GM12878 (cell line): Measurements from ENCODE around the gene TRMT13. TPM values are rescaled to one million over a fixed set of nuclear protein-coding genes. Genes with fewer than 3 reads are reported as not detected.

ENCODE experiments used
- ATAC-seq: fragments of 200-7000 bp; cut with Tn5 transposase; 3 replicates; pipeline ENCODE4 v1.9.1; 2020; ENCODE audit warnings: mild to moderate bottlenecking, moderate library complexity
- BruUV-seq: library from RNA; stranded (reverse); fragments of 400-500 nt; replicated peaks from 2 replicates; lab custom pipeline; 2021; lab: Mats Ljungman, UMichigan
- CTCF ChIA-PET: fragments of 300-600 bp; sonication (Branson Sonifier 250); formaldehyde crosslinking; extraction: SDS; loops from one replicate; lab custom pipeline; 2021; ENCODE audit warnings: inconsistent platforms; lab: Yijun Ruan, JAX
- POLR2A ChIA-PET: fragments of 350-600 bp; formaldehyde crosslinking; extraction: SDS; loops from one replicate; lab custom pipeline; 2021; ENCODE audit warnings: inconsistent platforms; lab: Charles Lee
- RAD21 ChIA-PET: fragments of 300-600 bp; sonication (Branson Sonifier 250); formaldehyde crosslinking; loops from one replicate; lab custom pipeline; 2023; ENCODE audit warnings: antibody characterized with exemption; ENCODE audit not compliant: unreplicated experiment; lab: Charles Lee
- SMC1A ChIA-PET: fragments of 300-600 bp; sonication (Branson Sonifier 250); formaldehyde crosslinking; loops from one replicate; lab custom pipeline; 2023; ENCODE audit not compliant: unreplicated experiment, uncharacterized antibody; lab: Charles Lee
- DNase-seq: peaks from one replicate; pipeline ENCODE4 v3.0.0-alpha.2; 2011; ENCODE audit warnings: low read depth, low spot score
- FAIRE-seq: peaks from 3 replicates; lab custom pipeline; 2011; peaks lifted over from hg19 to GRCh38; lab: Jason Lieb, UNC
- H2AFZ ChIP-seq: 2 replicates; pipeline ENCODE4 v1.6.0; 2011; ENCODE audit warnings: low read depth, low read length, control low read depth; ENCODE audit not compliant: control insufficient read depth
- H3K27ac ChIP-seq: 2 replicates; pipeline ENCODE4 v1.5.1; 2011; ENCODE audit warnings: control low read depth; ENCODE audit not compliant: control insufficient read depth, insufficient read depth
- H3K27me3 ChIP-seq, 2 experiments: replicated peaks in 1 of 2; 2 replicates each; pipeline versions ENCODE4 v1.6.0 to v1.6.1; 2011; ENCODE audit warnings: low read length in 1 of 2; ENCODE audit not compliant: control insufficient read depth in 2 of 2, insufficient read depth in 2 of 2
- H3K36me3 ChIP-seq, 2 experiments: 2 replicates each; pipeline ENCODE4 v1.5.1; 2011; ENCODE audit warnings: low read length in 1 of 2; ENCODE audit not compliant: control insufficient read depth in 2 of 2, insufficient read depth in 2 of 2
- H3K4me1 ChIP-seq: 2 replicates; pipeline ENCODE4 v1.6.1; 2011; ENCODE audit warnings: mild to moderate bottlenecking, low read length, moderate library complexity, mixed read lengths; ENCODE audit not compliant: control insufficient read depth, insufficient read depth
- H3K4me2 ChIP-seq: 2 replicates; pipeline ENCODE4 v1.6.0; 2011; ENCODE audit warnings: control low read depth; ENCODE audit not compliant: control insufficient read depth, insufficient read depth
- H3K4me3 ChIP-seq: fragments of 200-600 bp; sonication (generic); 2 replicates; pipeline ENCODE4 v1.5.1; 2016
- H3K79me2 ChIP-seq: 2 replicates; pipeline ENCODE4 v1.6.0; 2011; ENCODE audit warnings: low read length; ENCODE audit not compliant: control insufficient read depth, insufficient read depth
- H3K9ac ChIP-seq: 2 replicates; pipeline ENCODE4 v1.8.0; 2011; ENCODE audit warnings: low read length, control low read depth, mixed read lengths; ENCODE audit not compliant: control insufficient read depth, insufficient read depth
- H3K9me3 ChIP-seq: replicated peaks from 3 replicates; pipeline ENCODE4 v1.5.1; 2011; ENCODE audit warnings: mild to moderate bottlenecking, low read length; ENCODE audit not compliant: control insufficient read depth, insufficient read depth
- H4K20me1 ChIP-seq: 2 replicates; pipeline ENCODE4 v1.6.0; 2011; ENCODE audit not compliant: control insufficient read depth, insufficient read depth
- ASH2L ChIP-seq: fragments of 300-600, 200-600 bp; sonication (generic); IDR thresholded peaks from 2 replicates; pipeline ENCODE4 v1.6.1; 2017; ENCODE audit warnings: low read depth, mild to moderate bottlenecking, borderline replicate concordance
- CHD2 ChIP-seq: IDR thresholded peaks from 2 replicates; pipeline ENCODE4 v1.6.1; 2011; ENCODE audit warnings: low read depth, low read length, improper control_type of control experiment, borderline replicate concordance
- GABPA ChIP-seq: IDR thresholded peaks from 2 replicates; pipeline ENCODE4 v1.6.1; 2014; ENCODE audit warnings: antibody characterized with exemption, low read depth, mild to moderate bottlenecking, inconsistent platforms
- MYB ChIP-seq: fragments of 150-350 bp; IDR thresholded peaks from 2 replicates; pipeline ENCODE4 v1.6.1; 2014; ENCODE audit warnings: mild to moderate bottlenecking, low read depth, low read length, borderline replicate concordance
- PRDM15 ChIP-seq: fragments of 450-650 bp; formaldehyde crosslinking; IDR thresholded peaks from 2 replicates; pipeline ENCODE4 v1.4.0; 2020; ENCODE audit warnings: mild to moderate bottlenecking, moderate library complexity
- ZNF207 ChIP-seq: fragments of 450-650 bp; IDR thresholded peaks from 2 replicates; pipeline ENCODE4 v1.6.1; 2014; ENCODE audit warnings: antibody characterized with exemption, mild to moderate bottlenecking, borderline replicate concordance
- WGBS: methylation state at CpG from one replicate; pipeline ENCODE4 v1.1.6; 2016; ENCODE audit warnings: low lambda C conversion rate; ENCODE audit not compliant: insufficient replicate concordance, insufficient coverage; ENCODE audit errors: missing lambda C conversion rate; 5-methylcytosine and 5-hydroxymethylcytosine counted together
- in situ Hi-C: fragments of 300-500 bp; cut with MboI; formaldehyde crosslinking; loops from 9 replicates; pipeline ENCODE4 v1.14.3; 2018; ENCODE audit warnings: mixed read lengths
- intact Hi-C: fragments of 100-400 bp; cut with micrococcal nuclease; formaldehyde crosslinking; loops from one replicate; pipeline ENCODE4 v1.14.2; 2022; ENCODE audit not compliant: unreplicated experiment
- polyA plus RNA-seq, 11 experiments: library from polyadenylated mRNA; depleted of rRNA in 4 of 11; unstranded in 6 of 11; stranded (reverse) in 5 of 11; fragments of >200 nt; fragmentation: Nextera tagmentation in 4 of 11; fragmentation: Illumina TruSeq in 1 of 11; extraction: Ambion mirVana in 4 of 11; extraction: Trizol in 1 of 11; gene quantifications; 1 replicate in 1 of 11; 2 replicates in 10 of 11; pipeline versions ENCODE4 v1.2.1 to v1.2.3, GENCODE V29; 2011 to 2016; ENCODE audit warnings: inconsistent platforms in 2 of 11, missing spikeins in 2 of 11, low read depth in 1 of 11
- total RNA-seq, 4 experiments: library from RNA; depleted of rRNA in 3 of 4; stranded (reverse); fragments of >200 nt in 3 of 4; fragmentation: Illumina TruSeq in 1 of 4; extraction: Trizol in 1 of 4; gene quantifications; 2 replicates each; pipeline versions ENCODE4 v1.2.1 to v1.2.3, GENCODE V29; 2013 to 2021
- TF ChIP-seq, protein P1 (sequence below): IDR thresholded peaks from 2 replicates; pipeline ENCODE4 v1.6.1; 2011; ENCODE audit warnings: low read depth, low read length, improper control_type of control experiment, borderline replicate concordance

The TRMT13 gene
- total and polyA plus RNA-seq, 10 of the 15 experiments (the other 5 are each of a cell fraction or from before 2014, with no cell fraction given): 13.7 to 26.6 (median 21.9) TPM

- CTCF ChIA-PET: interaction anchor here (0.6 to 0.7 kb wide), 2 partner anchors 15 to 20 kb away, joined by 3 read pairs; no protein-coding TSS in a partner anchor
- 82% methylated on average over 8 of the region's 8 CpGs for WGBS
- Histone ChIP-seq H3K9me3 (no peaks in the 10 kb centered on the region), H3K27me3 (no peaks in the 10 kb centered on the region), H3K79me2 (peaks cover 74% of the 10 kb centered on the region), H3K4me1 (peaks cover 11% of the 10 kb centered on the region), H3K4me2 (peak overlapping the region; percentile 73), H3K36me3 (no peaks in the 10 kb centered on the region), H2AFZ (no peak overlapping the region), H3K9ac (peak overlapping the region; percentile 82), H3K4me3 (peak overlapping the region; percentile 99), H4K20me1 (no peaks in the 10 kb centered on the region), H3K27ac (peak overlapping the region; percentile 83)
- DNase-seq (no peak), FAIRE-seq (no peak), ATAC-seq (no peak)
- no TSS peak for BruUV-seq
- intact Hi-C loops (loop anchor here (2.0 to 10.0 kb wide), 4 partner anchors 55 to 323 kb away; partner anchors contain the start of gene CDC14A), in situ Hi-C loops (no loop called here)
- POLR2A ChIA-PET: no interaction called here
- SMC1A ChIA-PET: interaction anchor here (1.9 kb wide), 1 partner anchor 55 kb away, joined by 5 read pairs; no protein-coding TSS in a partner anchor
- TF ChIP-seq, protein P1, sequence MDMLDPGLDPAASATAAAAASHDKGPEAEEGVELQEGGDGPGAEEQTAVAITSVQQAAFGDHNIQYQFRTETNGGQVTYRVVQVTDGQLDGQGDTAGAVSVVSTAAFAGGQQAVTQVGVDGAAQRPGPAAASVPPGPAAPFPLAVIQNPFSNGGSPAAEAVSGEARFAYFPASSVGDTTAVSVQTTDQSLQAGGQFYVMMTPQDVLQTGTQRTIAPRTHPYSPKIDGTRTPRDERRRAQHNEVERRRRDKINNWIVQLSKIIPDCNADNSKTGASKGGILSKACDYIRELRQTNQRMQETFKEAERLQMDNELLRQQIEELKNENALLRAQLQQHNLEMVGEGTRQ: no peak
- no peak for TF ChIP-seq ZNF207
- no peak for TF ChIP-seq ASH2L
- TF ChIP-seq PRDM15: no peak
- TF ChIP-seq CHD2: no peak
- TF ChIP-seq GABPA: no peak
- TF ChIP-seq MYB: no peak
- RAD21 ChIA-PET: no interaction called here
Measured at GRCh38 chr1:100131623-100132022, 1.3 kb upstream of the TRMT13 start.
